GM19328 (cell line): Measurements from ENCODE around the gene ERO1A.
"Not testable (repeated sequence)": the region's sequence is repeated elsewhere in the genome, so short reads cannot be mapped to it uniquely, and the experiment has no call there.

ENCODE experiments used
- ATAC-seq: cut with Tn5 transposase; IDR thresholded peaks from one replicate; pipeline ENCODE4 v1.9.1; 2021; ENCODE audit warnings: mild to moderate bottlenecking, moderate library complexity; ENCODE audit not compliant: unreplicated experiment

Gene ERO1A, protein sequence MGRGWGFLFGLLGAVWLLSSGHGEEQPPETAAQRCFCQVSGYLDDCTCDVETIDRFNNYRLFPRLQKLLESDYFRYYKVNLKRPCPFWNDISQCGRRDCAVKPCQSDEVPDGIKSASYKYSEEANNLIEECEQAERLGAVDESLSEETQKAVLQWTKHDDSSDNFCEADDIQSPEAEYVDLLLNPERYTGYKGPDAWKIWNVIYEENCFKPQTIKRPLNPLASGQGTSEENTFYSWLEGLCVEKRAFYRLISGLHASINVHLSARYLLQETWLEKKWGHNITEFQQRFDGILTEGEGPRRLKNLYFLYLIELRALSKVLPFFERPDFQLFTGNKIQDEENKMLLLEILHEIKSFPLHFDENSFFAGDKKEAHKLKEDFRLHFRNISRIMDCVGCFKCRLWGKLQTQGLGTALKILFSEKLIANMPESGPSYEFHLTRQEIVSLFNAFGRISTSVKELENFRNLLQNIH

GRCh38 chr14:52695481-52696091 is at the start of gene ERO1A:
TSS of gene ERO1A (minus strand) at chr14:52695558. CDS start at chr14:52695481, 77 bp downstream.
- peak; percentile 59 for ATAC-seq

GRCh38 chr14:52741865-52742264 is 46.5 kb upstream of the ERO1A start:
- peak; percentile 15 for ATAC-seq

DNA sequence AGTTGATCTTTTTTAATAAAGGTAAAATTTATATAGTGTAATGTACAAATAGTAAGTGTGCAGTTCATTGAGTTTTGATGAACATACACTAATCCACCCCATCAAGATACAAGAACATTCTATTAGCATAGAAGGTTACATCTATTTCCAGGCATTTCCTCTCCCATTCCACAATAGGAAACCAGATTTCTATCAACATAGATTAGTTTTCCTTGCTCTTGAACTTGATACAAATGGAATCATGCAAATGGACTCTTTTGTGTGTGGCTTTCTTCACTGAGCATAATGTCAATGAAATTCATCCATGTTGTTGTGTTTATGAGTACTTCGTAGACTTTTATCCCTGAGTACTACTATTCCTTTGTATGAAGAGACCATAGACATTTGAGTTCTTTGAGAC is 45.4 kb upstream of the ERO1A start:
- ATAC-seq, result no peak

DNA sequence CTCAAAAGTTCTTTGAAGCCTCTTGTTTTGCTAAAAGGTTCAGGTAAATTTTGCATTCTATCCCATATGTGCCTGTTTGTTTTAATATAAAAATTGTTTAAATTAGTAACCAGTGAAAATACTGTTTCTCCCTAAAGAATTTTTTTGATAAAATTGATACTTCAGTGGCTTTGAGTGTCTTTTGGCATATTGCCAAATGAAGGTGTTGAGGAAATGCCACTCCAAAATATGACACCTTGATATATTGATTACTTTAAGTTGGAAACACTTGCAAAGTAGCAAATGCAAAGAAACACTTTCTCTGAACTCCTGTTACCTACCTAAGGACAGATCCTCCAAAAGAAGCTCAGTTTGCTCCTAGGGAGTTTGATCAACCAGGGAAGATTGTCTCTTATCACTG is 43.1 kb upstream of the ERO1A start:
- no peak for ATAC-seq

DNA sequence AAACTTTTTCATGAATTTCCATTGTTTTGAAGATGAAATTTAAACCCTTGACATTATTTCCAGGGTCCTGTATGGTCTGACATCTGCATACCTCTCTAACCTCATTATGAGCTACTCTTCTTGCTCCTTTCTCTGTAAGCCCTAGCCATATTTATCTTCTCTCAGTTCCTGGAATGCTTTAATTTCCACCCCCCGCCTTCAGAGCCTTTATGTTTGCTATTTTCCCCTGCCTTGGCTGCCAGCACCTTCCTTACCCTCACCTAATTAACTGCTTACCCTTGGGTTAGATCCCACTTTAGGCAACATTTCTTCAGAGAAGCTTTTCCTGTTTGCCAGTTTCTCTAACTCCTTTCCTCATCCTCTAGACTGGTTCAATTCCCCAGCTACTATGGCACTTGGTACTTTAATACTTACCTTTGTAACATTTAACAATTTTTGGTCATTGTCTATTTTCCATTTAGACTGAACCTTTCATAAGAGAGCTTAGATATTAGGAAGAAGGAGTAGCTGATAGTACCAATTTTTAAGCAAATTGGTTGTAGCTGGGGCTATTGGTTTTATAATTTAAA is 40.6 kb upstream of the ERO1A start:
- ATAC-seq, result no peak

- ATAC-seq, result no peak
Measured at GRCh38 chr14:52733824-52734223, 38.5 kb upstream of the ERO1A start.

- no peak for ATAC-seq
Measured at GRCh38 chr14:52730709-52731111, 35.4 kb upstream of the ERO1A start.

DNA sequence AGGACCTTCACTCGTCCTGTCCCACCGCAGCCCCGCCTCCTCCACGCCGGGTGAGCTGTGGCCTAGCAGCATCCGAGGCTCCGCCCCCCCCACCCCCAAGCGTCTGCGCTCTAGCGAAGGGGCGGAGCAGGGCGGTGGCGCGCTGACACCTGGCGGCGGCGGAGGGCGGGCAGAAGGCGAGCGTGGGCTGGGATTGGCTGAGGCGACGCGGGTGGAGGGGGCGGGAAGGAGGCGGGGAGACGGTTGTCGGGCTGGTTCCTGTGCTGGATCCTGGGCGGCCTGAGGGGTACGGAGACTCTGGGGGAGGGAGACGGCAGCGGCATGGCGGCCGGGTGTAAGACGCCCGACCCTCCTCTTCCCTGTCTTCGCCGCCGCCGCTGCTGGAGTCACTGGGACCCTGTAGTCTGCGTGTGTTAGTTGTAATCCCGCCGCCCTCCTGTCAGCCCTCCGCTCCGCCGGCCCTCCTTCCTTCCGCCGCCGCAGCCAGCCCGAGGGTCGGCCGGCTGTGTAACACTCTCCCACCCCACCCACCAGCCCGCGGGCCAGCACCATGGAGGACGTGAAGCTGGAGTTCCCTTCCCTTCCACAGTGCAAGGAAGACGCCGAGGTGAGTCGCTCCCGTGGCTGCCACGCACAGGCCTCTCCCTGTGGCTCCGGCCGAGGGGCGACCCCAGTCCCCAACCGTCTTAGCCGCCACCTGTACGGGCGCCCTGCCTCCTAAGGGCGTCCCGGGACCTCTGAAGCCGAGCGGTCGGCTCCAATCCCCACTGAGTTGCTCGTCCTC is 34.8 kb upstream of the ERO1A start, which contains the start of gene STYX:
Gene STYX, plus strand, starts transcription at position 242 of the 784 bp plus-strand sequence. Its CDS starts 309 bp downstream, at position 551.
- peak; percentile 95 for ATAC-seq

- no peak for ATAC-seq
Measured at GRCh38 chr14:52729585-52729924, 34.2 kb upstream of the ERO1A start.

DNA sequence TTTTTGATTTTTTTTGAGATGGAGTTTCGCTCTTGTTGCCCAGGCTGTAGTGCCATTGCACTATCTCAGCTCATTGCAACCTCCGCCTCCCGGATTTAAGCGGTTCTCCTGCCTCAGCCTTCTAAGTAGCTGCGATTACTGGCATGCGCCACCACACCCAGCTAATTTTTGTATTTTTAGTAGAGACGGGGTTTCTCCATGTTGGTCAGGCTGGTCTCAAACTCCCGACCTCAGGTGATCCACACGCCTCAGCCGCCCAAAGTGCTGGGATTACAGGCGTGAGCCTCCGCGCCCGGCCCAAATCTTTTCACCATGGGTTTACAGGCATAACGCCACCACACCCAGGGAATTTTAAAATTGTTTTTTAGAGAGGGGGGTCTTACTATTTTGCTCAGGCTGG is 33.7 kb upstream of the ERO1A start:
- not testable (repeated sequence) for ATAC-seq

DNA sequence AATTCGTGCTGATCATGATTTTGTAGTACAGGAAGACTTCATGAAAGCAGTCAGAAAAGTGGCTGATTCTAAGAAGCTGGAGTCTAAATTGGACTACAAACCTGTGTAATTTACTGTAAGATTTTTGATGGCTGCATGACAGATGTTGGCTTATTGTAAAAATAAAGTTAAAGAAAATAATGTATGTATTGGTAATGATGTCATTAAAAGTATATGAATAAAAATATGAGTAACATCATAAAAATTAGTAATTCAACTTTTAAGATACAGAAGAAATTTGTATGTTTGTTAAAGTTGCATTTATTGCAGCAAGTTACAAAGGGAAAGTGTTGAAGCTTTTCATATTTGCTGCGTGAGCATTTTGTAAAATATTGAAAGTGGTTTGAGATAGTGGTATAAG is 32.2 kb upstream of the ERO1A start:
- ATAC-seq, result not testable (repeated sequence)

GRCh38 chr14:52724360-52724644 is 28.9 kb upstream of the ERO1A start:
- ATAC-seq, result no peak

DNA sequence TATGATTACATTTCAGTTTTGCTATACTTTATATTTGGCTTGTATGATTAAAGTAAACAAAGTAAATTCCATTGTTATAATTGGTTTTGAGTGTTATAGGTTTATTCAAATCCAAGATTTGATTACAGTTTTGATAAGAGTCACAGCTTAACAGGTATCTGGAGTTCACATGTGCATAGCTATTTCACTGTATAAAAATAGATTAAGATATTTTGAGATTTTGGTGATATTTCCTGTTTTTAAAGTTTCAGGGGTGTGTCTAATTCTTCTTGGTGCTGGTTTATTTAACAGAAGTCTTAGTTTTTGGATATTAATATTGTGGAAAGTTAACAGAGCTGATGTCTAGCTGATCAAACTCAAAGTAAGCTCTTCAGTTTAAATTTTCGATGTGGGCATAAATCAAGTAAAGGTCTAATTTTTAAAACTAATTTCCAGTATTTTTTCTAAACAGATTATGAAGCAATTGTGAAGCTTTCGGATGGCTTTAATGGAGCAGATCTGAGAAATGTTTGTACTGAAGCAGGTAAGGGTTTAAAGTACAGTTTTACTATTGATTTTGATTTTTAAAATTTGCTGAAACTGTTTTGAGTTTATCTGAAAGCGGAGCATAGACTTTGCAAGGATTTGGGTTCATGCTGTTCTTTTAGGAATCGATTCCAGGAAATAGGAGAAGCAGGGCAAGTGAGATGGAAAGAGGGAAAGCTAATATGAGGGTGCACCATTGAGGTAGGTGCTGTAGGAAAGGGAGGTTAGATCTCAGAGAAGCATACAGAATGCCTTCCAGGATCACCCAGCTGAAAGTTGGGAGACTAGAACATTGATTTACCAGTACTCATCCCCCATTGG is 28.4 kb upstream of the ERO1A start:
- no peak for ATAC-seq

DNA sequence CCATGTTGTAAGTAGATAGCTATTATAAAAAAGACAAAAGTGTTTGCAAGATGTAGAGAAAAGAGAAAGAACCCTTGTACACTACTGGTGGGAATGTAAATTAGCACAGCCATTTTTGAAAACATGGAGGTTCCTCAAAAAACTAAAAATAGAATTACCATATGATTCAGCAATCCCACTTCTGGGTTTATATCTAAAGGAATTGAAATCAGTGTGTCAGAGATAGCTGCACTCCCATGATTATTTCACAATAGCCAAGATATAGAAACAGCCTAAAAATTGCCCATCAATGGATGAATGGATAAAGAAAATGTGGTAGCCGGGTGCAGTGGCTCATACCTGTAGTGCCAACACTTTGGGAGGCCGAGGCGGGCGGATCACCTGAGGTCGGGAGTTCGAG is 20.8 kb upstream of the ERO1A start:
- no peak for ATAC-seq

GRCh38 chr14:52711666-52712065 is 16.3 kb upstream of the ERO1A start:
- ATAC-seq, result no peak

DNA sequence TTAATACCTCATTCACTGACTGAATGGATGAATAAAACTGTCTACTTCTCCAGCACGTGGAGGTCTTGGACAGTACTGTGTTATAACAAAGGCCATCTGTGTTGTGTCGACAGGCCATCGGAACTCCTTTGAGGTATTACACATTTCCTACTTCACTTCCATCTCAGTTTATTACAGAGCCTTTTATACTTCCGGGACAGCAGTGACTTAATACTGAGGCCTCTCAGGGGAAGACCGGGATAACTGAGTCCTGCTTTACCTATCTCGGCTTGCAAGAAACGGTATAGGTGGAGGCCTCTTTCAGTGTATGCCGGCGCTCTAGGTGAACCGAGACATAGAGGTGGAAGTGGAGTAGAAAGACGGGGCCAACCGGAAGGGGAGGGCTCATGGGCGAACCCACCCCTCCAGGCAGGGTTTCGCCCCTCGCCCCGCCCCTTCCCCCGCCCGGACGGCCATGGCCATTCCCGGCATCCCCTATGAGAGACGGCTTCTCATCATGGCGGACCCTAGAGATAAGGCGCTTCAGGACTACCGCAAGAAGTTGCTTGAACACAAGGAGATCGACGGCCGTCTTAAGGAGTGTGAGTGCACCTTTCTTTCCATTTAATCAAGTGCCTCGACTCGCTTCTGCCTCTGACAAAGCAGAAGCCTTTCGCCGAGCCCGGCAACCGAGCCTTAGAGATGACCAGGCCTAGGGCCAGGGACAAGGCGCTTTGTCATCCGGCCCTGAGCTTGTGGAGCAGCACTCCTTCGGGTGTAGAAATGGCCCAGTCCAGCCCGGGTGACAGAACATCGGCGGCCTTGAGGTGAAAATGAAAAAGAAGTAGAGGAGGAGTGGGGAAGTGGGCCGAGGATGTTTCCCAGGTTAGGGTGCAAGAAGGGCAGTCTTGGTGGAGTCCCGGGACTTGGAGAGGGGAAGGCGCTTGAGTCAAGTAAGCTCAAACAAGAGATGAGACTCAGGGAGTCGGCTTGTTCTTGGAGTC is 11.7 kb upstream of the ERO1A start, which contains the start of gene PSMC6:
Gene PSMC6, plus strand, starts transcription at position 477 of the 983 bp plus-strand sequence. Its CDS starts 20 bp downstream, at position 497.
- peak; percentile 96 for ATAC-seq

- no peak for ATAC-seq
Measured at GRCh38 chr14:52706286-52706685, 10.9 kb upstream of the ERO1A start.

- no peak for ATAC-seq
Measured at GRCh38 chr14:52703664-52704063, 8.3 kb upstream of the ERO1A start.

- no peak for ATAC-seq
Measured at GRCh38 chr14:52703225-52703624, 7.9 kb upstream of the ERO1A start.
